ENCODE measurements around the gene ABCG1.

Gene ABCG1

GRCh38 chr21:42341776-42342542 is 123.0 kb downstream of the ABCG1 start:
- DNase-seq: no peak

DNA sequence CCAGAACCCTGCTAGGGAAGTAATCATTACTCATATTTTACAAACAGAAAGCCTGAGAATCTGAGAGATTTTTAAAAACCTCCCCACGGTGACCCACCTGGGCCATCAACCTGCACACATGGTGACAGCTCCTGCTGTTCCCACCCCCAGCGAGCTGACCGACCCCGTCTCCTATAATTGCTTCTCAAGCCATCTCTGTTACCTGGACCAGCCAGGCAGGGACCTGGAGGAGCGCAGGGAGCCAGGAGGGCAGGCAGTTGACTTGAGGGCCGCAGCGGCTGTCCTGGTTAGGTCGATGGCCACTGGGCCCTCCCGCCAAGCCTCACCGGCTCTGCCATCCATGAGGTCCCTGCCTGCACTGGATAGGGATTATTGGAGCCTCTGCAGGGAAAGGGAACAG is 124.2 kb downstream of the ABCG1 start:
- no peak for DNase-seq

DNA sequence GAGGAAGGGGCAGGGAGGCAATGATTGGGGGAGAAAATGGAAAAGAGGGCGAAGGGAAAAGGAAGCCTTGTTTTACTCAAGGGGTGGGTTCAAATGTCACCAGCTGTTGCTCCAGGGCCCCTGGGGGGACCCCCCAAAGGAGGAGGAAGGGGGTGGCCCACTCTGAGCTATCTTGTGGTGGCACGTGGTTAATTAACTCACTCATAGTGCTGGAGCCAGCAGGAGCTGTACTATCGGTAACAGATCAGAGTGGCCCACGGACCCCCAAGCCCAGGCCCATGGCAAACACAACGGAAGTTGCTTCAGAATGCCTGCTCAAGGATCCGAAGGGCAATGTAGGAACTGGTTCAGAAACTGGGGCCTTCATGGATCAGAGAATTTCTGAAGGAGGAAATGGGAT is 124.6 kb downstream of the ABCG1 start:
- DNase-seq: no peak

GRCh38 chr21:42343963-42344510 is 125.1 kb downstream of the ABCG1 start:
- no peak for DNase-seq

DNA sequence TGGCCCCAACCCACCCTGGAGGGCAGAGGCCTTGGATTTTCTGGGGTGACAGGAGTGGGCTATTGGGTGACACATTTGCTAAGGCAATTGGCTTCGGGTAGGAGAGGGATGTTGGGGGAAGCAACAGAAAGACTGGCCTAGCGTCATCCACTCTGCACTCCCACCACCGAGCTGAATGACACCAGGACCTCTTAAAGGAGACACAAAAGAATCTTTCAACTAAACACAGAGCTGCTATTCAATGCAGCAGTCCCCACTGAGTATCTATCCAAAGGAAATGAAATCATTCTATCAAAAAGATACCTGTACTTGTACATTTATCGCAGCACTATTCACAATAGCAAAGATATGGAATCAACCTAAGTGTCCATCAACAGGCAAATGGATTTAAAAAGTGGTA is 125.7 kb downstream of the ABCG1 start:
- no peak for DNase-seq

DNA sequence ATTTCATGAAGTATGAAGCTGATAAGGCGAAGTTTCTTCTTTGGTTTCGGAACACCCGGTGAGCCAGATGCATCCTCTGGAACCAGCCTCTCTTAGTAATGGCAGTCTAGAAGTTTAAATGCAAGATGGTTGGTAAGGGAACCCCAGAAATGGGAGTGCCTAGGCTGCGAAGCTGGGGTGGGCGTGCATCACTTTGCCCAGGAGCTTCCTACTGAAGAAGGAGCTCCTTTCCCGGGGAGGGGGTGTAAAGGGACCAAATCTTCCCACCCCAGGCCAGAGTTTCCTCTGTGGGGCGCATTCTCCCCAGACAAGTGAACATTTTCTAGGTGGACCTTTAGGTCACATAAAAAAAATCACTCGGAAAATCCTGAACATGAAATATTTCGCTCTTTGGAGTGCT is 127.5 kb downstream of the ABCG1 start:
- no peak for DNase-seq
